ENCODE results near the gene CEP68.

CEP68 gene

GRCh38 chr2:65134158-65134557 lies 77.9 kb downstream of the CEP68 start:
- no peak for DNase-seq

- no peak for DNase-seq
These were observed 80.0 kb downstream of the CEP68 start for GRCh38 chr2:65136253-65136652.

All from stimulated activated CD4-positive, alpha-beta T cell treated with anti-CD3 and anti-CD28 coated beads, Interleukin-4, amount 100 ng/mL, for 24 hours (primary cell).